Body of pancreas (tissue), 4 donors: Measurements from ENCODE around the gene AP3B1.

ENCODE experiments used
- POLR2A ChIP-seq, 3 donors: fragments of 450-650 bp; IDR thresholded peaks; one replicate each; pipeline ENCODE4 v1.6.1; 2016; ENCODE audit warnings: antibody characterized with exemption in 3 of 3, mild to moderate bottlenecking in 2 of 3
- TF ChIP-seq, protein P1 (sequence below), 7 experiments: fragments of 450-650 bp in 4 of 7; fragments of 200-600 bp in 3 of 7; sonication (generic) in 3 of 7; IDR thresholded peaks; one replicate each; pipeline ENCODE4 v1.5.1; 2016 to 2019; ENCODE audit warnings: antibody characterized with exemption in 7 of 7

DNA sequence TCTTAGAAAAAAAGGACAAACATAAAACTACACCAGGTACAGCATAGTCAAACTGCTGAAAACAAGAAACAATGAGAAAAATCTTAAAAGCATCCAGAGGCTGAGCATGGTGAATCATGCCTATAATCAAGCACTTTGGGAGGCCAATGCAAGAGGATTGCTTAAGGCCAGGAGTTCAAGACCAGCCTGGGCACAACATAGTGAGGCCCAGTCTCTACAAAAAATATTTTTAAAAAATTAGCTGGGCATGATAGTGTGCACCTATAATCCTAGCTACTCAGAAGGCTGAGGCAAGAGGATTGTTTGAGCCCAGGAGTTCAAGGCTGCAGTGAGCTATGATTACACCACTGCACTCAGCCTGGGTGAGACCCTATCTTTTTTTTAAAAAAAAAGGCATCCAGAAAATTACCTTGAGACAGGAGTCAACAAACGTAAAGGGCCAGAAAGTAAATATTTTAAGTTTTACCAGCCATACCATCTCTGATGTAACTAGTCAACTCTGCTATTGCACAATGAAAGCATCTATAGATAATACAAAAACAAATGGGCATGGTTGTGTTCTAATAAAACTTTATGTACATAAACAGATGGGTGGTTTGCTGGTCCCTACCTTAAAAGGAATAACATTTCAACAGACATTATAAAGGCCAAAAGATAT, 19.8 kb downstream of the AP3B1 start:
- TF ChIP-seq, protein P1, sequence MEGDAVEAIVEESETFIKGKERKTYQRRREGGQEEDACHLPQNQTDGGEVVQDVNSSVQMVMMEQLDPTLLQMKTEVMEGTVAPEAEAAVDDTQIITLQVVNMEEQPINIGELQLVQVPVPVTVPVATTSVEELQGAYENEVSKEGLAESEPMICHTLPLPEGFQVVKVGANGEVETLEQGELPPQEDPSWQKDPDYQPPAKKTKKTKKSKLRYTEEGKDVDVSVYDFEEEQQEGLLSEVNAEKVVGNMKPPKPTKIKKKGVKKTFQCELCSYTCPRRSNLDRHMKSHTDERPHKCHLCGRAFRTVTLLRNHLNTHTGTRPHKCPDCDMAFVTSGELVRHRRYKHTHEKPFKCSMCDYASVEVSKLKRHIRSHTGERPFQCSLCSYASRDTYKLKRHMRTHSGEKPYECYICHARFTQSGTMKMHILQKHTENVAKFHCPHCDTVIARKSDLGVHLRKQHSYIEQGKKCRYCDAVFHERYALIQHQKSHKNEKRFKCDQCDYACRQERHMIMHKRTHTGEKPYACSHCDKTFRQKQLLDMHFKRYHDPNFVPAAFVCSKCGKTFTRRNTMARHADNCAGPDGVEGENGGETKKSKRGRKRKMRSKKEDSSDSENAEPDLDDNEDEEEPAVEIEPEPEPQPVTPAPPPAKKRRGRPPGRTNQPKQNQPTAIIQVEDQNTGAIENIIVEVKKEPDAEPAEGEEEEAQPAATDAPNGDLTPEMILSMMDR (IDR thresholded peaks at IDR 0.05): no peak
- no peak for TF ChIP-seq POLR2A (IDR thresholded peaks at IDR 0.05)
